Urothelium cell line (cell line): ENCODE data around the gene LARP6.
"Not testable (repeated sequence)": the region's sequence is repeated elsewhere in the genome, so short reads cannot be mapped to it uniquely, and the experiment has no call there.

Experiments used
- DNase-seq: peaks from one replicate; pipeline ENCODE4 v3.0.0; 2011; ENCODE audit warnings: low spot score, mixed read lengths
- FAIRE-seq: peaks from 2 replicates; lab custom pipeline; 2011; peaks lifted over from hg19 to GRCh38; lab: Jason Lieb, UNC

LARP6 gene

GRCh38 chr15:70853973-70854665 is at the start of gene LARP6:
LARP6 (minus strand) TSS chr15:70854157; CDS start chr15:70854088, 69 bp downstream.
- DNase-seq (peak; percentile 90), FAIRE-seq (peak; percentile 77)

GRCh38 chr15:70902107-70902506 is 48.1 kb upstream of the LARP6 start:
- FAIRE-seq (peak; percentile 78), DNase-seq (peak; percentile 53)

DNA sequence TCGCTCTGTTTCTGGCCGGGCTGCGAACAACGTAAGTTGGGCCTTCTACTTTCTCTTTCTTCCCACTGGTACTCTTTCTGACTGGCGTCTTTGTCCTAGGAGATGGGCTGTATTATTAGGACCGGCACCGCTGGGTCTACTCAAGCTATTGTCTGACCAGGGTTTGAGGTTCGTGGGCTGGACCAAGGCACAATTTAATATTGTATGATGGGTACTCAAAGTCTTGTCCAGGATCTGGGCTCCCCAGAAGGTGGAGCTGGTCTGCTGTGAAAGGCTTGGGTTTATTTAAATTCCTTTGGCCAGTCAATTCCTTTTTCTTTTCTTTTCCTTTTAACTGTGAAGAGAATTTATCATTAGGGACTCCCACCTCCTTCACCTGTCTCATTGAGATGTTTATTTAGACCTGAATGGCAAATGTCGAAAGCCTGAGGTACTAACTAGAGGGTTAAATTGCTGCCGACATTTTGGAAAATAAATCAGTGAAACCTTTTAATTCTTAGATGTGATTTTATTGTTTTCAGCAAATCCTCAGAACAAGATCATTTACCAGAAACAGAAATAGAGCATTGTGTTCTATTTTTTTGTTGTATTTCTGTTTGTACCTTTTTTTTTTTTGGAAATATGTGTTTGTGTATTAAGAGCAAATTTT is 39.1 kb upstream of the LARP6 start:
- FAIRE-seq: no peak
- peak; percentile 48 for DNase-seq

DNA sequence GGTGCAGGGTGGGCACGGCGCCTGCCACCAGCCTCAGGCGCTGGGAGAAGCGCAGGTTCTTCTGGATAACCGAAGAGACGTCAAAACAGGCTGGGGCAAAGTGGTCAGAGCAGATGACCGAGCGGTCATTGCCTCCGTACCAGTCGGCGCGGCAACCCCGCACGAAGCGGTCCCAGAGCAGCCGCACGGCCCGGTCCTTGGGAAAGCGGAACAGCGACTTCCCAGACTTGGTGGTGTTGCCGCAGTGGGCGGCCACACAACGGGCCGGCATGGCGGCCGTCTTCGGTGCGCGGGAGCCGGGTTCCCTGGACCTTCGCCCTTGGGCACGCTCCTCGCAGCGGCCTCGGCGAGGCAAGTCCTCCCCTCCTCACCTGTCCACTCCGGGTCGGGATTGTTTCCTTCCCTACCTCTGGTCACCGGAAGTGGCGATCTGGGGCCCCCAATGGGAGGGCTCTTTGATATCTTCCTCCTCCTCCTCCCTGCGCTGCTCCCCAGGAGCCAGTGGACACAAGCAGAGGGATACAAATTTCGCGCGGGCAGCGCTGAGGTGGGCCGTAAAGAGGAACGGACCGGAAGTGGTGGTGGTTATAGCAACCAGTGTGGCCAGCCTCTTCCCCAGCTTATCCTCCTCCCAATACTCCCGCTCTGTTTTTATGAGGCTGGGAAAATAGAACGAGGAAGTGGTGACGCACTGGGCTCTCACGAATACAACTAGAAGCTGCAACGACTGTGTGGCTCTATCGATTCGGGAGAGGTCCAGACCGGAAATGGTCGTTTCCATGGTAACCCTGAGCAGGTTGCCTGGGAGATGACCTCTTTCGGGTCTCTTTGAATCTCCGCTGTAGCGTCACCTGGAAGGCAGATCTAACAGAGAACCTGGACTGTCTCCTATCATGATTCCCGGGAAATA is 38.3 kb upstream of the LARP6 start, which contains the start of the genes LRRC49 and THAP10:
LRRC49 (plus strand) TSS at position 825 of the 910 bp plus-strand sequence; CDS start at position 894, 69 bp downstream.
THAP10 (minus strand) TSS at position 432 of the 910 bp plus-strand sequence; CDS start at position 271, 161 bp downstream.
- FAIRE-seq: peak; percentile 98
- peak; percentile 93 for DNase-seq

- FAIRE-seq (no peak), DNase-seq (no peak)
Measured at GRCh38 chr15:70882361-70882760, 28.4 kb upstream of the LARP6 start.

DNA sequence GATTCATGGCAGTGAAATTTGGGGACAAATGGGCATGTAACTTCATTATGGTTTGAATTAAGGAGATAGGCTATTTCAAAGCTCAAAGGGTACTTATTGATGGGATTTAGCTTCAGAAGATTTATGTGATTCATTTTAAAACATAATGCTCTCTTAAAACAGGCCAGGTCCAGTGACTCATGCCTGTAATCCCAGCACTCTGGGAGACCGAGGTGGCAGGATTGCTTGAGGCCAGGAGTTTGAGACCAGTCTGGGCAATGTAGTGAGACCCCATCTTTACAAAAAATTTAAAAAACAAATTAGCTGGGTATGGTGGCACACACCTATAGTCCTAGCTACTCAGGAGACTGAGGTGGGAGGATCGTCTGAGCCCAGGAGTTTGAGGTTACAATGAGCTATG is 26.8 kb upstream of the LARP6 start:
- DNase-seq: no peak
- no peak for FAIRE-seq

DNA sequence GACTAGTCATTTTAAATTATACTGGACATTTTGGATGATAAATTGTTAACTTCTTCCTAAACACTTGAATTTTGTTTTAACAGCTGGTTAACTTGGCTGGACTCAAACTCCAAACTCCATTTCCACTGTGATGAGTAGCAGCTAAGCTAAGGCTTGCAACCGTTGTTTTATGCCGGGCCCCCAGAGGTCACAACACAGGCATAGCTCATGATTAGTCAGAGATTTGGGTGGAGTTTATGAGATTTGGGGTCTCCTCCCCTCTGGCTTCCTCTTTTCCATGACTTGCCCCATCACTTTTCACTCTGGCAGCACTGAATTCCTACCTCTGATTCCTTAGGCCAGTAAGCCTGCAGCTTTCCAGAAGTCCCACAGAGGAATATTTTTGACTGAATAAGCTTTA is 25.4 kb upstream of the LARP6 start:
- FAIRE-seq (no peak), DNase-seq (no peak)

DNA sequence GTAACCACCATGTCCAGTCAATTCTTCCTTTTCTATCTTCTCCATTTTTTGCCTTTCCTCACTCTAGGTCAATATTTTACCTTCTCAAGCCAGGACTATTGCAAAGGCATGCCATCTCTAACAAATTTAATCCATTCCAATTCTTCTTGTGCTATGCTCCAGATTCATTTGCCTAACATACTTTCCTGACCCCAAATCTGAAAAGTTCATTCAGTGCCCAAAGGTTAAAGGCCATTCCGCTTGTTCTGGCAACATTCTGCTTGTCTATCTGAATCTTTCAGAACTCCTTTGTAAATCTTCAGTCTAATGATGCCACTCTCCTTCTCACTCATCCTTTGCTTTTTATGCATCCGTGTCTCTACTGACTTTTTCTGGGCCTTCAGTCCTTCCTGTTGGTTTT is 22.7 kb upstream of the LARP6 start:
- DNase-seq (no peak), FAIRE-seq (no peak)

DNA sequence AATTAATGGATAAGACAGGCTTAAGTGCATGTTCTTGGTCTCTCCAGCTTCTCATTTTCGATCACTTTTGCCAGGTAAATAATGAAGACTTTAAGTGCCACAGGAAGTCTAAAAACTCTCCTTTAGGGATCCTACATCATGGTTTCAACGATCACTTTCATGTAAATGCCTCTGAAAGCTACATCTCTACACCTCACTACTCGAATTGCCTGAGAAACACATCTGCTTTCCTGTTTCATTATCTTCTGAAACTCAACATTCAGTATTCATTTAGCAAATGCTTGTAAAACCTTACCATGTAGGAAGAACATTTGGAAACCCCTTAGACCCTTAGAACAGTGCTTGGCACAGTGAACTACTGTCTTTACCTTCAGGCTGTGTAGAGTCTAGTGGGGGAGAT is 22.1 kb upstream of the LARP6 start:
- FAIRE-seq (peak; percentile 67), DNase-seq (no peak)

DNA sequence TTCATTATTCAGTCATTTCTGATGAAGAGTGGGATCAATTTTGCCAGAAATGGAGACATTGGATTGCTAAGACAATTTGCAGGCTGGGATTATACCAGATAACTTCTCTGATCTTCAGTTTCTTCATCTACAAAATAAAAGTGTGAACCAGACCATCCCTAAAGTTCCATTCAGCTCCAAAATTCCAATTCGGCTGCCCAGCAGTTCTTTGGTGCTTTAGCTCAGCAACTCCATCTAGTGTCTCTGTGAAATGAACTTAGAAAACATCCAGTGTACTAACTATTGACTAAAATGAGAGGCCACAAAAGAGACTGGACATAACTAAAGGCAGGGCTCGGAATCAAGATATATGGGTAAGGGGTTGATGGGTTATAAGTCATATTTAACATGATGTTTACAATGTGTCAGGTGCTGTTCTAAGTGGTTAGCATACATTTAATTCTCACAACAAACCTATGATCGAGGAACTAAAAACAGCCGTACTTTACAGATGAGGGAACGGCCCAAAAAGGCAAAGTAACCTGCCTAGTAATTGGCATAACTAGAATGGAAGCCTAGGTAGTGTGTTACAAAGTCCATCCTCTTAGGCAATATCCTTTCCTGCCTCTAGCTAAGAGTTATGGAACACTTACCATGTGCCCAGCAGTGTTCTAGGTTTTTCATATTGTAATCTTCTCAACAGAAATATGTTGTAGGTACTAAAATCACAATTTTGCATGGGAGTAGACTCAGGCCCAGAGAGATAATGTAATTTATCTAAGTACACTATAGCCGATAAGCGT is 21.2 kb upstream of the LARP6 start:
- peak; percentile 39 for DNase-seq
- FAIRE-seq: no peak

DNA sequence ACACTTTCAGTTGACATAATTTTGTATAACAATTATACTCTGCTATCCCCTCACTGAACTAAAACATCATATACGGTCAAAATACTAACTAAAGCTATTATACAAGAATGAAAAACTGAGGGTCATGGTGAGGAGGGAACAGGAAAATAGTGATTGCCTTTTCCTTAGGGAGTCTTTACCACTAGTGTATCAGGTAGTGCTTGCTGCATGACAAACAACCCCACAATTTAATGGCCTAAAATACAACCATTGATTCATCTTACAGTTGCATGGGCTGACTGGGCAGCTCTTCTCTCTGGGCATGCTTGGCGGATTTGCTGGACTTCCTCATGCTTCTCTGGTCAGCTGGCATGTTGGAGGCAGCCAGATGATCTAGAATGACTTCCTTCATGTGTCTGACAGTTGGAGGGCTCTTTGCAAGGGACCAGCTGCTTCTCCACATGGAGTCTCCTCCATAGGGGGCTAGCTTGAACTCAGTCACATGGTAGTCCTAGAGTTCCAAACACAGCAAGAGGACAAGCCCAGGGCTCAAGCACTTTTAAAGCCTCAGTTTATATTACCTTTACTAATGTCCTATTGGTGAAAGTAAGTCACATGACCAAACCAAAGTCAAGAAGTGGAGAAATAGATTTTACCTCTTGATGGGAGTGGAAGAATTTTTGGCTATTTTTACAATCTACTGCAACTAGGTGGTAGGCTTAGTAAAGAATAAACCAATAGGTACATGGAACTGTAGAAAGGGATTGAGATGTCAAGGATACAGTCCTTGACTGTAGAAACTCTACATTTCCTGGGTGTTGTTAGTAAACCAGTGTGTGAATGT is 19.5 kb upstream of the LARP6 start:
- DNase-seq: no peak
- peak; percentile 13 for FAIRE-seq

GRCh38 chr15:70871490-70871889 is 17.5 kb upstream of the LARP6 start:
- DNase-seq, FAIRE-seq: not testable (repeated sequence)

DNA sequence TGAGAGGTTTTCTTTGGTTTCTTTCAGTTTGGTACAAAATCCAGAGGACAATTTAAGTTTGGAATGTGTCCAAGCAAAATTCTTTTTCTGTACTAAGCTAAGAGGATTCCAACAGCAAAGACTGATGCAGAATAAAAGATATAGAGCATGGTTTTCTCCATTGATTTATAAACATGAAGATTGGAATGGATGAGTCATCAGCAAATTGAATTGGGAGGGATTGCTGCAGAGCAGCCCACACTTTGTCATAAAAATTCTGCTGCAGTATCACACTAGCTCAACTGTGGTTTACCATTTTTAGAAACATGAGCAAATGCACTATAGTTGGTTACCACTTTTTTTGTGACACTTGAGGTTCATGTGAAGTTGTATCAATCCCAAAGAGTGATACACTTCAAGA is 16.1 kb upstream of the LARP6 start:
- peak; percentile 62 for DNase-seq
- no peak for FAIRE-seq

DNA sequence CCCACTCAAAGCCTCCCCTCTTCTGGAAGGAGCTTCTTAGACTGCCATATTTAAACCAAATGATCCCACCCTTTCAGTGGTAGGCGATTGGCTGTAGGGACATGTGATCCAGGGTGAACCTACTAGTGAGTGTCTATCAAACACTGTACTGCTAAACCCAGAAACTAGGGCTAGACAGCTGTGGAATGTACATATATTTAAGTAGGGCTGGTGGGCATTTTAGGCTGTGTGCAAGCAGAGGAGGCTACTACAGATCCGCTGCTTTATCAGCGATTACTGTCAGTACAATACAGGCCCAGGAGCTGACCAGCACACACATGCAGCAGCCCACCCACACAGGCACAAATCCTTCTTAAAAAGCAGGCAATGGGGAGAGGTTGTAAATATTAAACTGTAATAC is 15.4 kb upstream of the LARP6 start:
- no peak for DNase-seq
- FAIRE-seq: peak; percentile 40

GRCh38 chr15:70867911-70868467 is 14.0 kb upstream of the LARP6 start:
- FAIRE-seq (no peak), DNase-seq (no peak)

DNA sequence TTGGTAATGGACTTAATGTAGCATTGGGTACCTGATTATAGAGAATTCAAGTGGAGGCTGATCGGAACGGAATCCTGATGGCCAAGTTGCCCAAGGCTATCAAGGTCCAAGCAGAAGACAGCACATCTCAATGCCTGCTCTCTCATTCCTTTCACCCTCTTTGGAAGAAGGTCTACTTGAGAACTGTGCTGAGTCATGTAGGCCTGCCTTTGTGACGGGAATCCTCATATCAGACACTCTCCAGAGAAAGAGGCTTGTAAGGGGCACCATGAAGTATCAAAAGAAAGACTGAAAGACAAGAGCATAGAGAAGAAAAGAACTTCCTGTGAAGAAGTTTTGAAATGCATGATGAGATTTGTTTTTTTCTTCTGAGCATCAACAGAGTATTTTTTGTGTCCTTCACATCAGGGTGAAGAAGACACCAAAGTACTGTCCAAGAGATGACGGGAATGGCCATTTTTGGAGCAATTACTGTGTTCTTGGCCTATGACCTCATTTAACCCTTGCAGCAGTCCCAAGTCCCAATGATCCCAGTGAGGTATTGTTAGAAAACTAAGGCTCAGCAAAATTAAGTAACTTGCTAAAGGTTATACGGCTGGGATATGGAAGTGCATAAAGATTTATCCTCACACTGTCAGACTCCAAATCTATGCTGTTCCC is 13.2 kb upstream of the LARP6 start:
- DNase-seq: no peak
- FAIRE-seq: no peak

- peak; percentile 50 for FAIRE-seq
- peak; percentile 94 for DNase-seq
Measured at GRCh38 chr15:70863450-70864218, 9.7 kb upstream of the LARP6 start.

DNA sequence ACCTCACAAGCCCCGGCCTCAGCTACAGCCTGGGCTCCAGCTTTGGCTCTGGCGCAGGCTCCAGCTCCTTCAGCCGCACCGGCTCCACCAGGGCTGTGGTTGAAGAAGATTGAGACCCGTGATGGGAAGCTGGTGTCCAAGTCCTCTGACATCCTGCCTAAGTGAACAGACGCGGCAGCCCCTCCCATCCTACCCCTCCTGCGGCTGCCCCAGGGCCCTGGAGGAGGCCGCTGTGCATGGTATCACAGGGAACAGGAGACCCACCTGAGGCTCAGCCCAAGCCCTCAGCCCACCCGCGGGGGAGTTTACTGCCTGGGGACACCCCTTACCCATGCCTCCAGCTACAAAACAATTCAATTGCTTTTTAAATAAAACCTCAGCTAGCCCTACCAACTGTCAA is 6.0 kb upstream of the LARP6 start:
- no peak for FAIRE-seq

More for the DNA sequence above, 6.0 kb upstream of the LARP6 start:
- DNase-seq: no peak
